Right renal pelvis (tissue), 4 donors: ENCODE results near the gene ODAD2. TPM values are rescaled to one million over a fixed set of nuclear protein-coding genes. Genes with fewer than 3 reads are reported as not detected.
"Not testable (repeated sequence)": the region's sequence is repeated elsewhere in the genome, so short reads cannot be mapped to it uniquely, and the experiment has no call there.

Experiments used
- DNase-seq, 4 donors: peaks; one replicate each; pipeline ENCODE4 v3.0.0-alpha.2; 2013; ENCODE audit warnings: low read depth in 4 of 4, low spot score in 3 of 4, missing footprints in 1 of 4
- polyA plus RNA-seq, 4 donors: library from polyadenylated mRNA; unstranded; fragments of 120-200 nt; gene quantifications; one replicate each; pipeline ENCODE4 v1.2.1, GENCODE V29; 2013; ENCODE audit not compliant: insufficient read length in 4 of 4

Gene ODAD2
- polyA plus RNA-seq, 4 donors = 0.91 to 1.8 (median 1.4) TPM

DNA sequence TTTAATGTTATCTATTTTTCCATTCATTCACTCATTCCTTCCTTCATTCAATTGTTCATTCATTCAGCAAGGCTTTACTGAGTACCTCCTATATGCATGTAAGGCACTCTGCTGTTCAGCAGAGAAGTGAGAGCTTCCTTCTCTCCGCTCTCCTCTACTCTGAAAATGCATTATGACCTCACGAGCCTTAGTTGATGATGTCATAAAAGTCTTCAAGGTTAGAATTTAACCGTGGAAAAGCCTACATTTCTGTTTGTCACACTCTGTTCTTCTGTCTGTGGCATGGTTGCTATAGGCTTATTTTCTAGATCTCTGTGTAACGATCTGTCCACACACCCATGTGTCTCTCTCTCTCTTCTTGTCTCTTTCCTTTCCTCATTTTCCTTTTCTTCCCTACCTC is 17.1 kb downstream of the ODAD2 start:
- DNase-seq = no peak

DNA sequence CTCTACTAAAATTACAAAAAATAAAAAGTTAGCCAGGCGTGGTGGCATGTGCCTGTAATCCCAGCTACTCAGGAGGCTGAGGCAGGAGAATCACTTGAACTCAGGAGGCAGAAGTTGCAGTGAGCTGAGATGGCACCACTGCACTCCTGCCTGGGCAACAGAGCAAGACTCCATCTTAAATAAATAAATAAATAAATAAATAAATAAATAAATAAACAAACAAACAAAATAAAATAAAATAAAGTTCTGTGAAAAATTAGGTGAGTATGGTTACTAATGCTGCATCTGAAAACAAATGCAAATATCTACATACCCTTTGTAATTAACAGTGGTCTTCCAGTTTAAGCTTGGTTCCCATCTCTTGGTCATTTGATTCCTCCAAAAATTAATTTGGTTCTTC is 28.1 kb downstream of the ODAD2 start:
- DNase-seq = not testable (repeated sequence)

DNA sequence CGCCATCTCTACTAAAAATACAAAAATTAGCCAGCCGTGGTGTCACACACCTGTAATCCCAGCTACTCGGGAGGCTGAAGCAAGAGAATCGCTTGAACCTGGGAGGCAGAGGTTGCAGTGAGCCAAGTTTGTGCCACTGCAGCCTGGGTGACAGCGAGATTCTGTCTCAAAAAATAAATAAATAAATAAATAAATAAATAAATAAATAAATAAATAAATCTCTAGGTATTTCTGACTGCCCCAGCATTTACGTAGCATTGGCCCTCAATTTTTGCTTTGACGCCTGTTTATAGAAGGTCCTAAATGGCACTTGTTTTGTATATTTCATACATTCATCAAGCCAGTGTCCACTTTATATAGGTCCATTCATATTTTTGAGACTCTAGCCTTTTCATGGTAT is 28.9 kb downstream of the ODAD2 start:
- not testable (repeated sequence) for DNase-seq

DNA sequence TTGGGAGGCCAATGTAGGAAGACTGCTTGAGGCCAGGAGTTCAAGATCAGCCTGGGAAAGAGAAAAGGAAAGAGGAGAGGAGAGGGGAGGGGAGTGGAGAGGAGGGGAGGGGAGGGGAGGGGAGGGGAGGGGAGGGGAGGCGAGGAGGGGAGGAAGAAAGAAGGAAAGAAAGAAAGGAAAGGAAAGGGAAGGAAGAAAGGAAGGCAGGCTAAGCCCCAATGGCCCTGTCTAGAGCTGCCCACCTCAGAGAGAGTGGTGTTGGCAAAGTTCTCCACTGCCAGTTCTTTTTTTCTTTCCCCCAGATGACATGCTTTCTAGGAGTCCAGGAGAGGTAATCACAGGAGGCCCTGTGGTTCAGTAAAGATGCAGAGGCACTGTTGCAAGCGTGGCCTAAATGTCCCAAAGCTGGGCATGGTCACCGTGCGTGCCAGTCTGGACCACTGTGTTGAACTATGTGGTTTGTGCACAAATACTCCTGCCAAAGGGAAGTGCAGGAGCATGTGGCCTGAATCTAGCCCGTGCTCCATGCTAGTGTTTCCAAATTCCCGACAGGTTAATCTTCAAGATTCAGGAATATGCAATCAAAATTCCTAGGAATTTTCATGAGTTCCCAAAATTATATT is 39.7 kb downstream of the ODAD2 start:
- no peak for DNase-seq

DNA sequence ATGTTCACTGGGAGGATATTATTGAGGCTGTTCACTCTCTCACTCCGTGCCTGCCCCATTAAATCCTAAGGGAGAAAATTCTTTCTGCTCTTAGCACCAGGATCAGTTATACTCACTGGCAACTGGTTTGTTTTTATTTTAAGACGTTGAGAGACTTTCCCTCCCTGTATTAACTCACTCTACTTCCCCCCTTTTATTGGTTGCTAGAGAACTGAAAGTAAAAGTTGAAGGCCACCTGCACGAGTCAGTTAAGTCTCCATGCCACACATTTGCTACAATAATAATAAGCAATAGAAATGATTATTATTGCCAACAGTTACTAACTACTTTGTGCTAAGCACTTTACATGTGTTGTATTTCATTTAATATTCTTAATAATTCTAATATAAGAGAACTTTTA is 40.5 kb downstream of the ODAD2 start:
- DNase-seq = not testable (repeated sequence)

DNA sequence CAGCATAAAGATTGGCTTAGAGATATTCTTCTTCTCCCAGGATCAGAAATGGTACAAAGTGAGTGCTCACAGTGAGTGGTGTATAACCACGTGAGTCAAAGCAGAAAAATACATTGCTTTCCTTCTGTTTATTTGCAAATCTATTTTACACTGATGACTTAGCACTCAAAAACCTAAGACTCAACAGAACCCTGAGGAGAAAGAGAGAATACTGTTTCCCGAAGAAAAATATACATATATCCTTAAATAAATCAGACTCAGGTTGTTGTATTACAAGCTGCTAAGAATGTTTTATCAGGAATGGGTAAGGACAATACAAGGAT is 48.7 kb downstream of the ODAD2 start:
- no peak for DNase-seq

DNA sequence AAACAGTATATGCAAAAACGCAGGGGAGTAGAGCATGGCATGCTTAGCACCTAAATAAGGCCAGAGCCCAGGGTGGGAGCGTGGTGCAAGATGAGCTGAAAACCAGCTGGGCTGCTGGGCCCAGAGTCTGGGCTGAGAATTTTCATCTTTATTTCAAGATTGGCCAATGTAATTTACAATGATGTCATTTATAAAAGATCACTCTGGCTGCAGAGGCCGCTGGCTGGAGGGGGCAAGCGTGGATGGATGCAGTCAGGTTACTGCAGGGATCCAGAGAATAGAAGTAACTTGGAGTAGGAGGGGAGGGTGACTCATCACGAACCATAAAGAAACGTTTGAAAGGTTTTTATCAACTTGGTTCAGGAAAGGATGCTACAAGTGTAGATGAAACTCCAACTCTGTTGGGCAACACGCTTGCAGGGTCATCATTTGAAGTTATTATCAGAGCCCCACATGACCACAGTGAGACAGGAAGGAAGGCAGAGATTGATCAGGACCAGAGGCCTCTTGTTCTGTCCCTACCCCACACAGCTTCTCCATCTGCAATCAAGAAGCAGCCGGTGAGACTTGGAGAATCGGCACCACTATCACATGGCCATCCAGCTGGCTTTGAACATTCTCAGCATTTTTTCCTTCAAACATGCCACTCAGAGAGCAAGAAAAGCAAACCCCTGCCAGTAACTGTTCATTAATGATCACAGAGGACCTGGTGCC is 49.2 kb downstream of the ODAD2 start:
- no peak for DNase-seq

DNA sequence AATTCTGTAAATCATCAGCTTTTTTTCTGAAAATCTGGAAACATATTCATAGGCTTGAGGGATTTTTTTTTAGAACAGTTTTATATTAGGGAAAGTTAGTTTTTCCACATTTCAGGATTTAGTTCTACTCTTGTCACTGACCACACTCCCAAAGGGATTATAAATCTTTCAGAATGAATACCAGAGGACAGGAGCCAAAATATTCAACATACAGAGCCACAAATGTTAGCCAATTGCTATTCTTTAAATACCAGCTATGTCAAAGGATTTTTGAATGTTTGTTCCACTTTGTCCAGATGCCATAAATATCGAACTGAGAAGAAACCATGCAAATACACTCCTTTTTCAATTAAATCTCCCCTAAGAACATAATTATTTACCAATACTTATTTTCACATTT is 50.7 kb downstream of the ODAD2 start:
- no peak for DNase-seq

DNA sequence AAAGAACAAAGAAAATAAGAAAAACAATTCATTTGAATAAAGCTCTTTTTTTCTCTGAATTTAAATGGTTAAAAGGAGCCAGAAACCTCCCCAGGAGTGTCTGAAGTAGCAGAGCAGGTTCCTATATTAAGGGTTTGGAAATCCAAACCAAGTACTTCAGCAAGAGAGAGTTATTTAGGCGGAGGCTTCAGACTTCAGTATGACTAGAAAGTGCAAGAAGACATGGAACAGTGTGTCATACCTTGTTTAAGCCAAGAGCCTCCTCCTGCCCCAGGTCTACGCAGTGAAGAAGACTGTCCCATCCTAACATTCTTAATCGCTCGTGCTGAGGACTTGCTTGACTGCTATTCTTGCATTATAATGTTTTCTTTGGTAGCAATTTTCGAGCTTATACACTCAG is 51.3 kb downstream of the ODAD2 start:
- no peak for DNase-seq

DNA sequence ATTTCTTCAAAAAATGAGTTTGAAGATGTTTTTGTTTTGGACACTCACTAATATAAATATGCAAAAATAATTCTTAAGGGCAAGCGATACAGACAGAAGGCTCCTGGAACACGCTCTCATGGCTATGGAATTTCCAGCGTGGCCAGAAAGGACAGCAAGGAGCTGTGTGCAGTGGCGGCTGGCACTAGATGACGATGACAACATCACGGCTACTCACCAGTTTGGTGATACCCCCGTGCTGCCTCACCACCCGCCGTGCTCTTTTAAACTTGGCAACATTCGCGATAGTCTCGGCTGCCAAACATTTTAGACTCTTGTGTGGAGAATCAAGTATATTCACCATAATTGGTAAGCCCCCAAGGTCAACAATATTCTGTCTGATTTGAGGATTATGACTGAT is 54.9 kb downstream of the ODAD2 start:
- DNase-seq = no peak

DNA sequence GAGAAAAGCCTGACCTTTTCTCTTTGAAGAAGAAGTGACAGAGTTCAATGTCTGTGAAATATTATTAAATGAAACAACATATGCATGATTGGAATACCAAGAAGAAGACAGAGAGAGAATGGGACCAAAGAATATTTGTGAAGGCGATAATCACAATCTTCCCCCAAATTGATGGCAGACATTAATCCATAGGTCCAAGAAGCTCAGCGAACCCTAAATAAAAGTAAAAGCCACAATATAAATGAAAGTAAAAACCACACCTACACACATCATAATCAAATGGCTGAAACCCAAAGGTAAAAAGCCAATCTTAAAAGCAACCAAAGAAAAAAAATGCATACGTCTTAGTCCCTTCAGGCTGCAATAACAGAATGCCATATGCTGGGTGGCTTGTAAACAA is 84.0 kb downstream of the ODAD2 start:
- no peak for DNase-seq

DNA sequence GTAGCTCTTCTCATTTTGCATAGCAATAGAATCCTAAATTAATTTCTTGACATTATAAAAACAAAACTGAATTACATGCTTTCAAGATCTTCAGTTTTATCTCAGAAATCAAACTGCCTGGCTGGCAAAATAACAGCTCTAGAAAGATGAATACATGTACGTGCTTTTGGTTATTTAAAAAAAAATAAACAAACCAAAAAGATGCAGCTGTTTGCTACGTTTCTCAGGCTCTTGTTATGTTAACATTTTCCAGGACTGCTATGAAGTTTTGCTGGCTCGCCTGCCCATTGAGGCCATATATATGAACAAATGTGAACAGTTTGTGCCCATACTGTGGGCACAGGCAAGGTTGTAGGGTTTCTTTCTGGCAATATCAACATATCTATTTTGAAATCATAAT is 86.6 kb downstream of the ODAD2 start:
- DNase-seq = no peak

DNA sequence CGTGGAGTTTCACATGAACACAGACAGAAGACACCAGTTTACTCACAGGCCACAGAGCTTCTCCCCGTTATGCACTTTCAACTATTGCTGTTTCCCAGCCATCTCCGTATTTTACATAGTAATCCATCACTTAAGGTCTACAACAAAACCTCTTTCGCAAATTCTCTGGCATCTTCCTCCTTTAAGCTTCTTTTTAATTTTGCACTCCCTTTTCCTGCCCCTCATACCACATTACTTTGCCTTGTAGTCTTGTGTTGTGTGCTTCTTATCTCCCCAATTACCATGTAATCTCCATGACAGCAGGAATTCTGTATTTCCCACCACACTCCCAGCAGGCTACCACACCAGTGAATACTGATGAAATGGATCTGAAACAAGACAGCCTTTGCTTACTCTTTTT is 87.3 kb downstream of the ODAD2 start:
- DNase-seq = no peak

DNA sequence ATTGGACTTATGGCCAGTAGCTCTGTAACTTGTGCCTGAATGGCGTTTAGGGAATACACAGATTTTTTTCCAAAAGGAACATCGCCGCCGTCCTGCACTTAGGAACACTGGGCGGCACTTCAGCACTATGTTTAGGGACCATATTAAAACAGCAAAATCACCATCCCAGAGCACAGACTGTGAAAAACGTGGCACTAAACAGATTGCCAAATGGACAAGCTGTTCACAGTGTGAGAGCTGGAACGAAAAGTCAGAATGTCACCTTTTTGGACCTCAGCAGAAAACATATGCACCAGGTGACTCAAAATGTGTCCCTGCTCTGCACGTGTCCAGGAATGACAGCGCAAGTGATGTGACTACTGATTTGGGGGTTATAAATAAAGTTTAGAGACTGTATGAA is 87.9 kb downstream of the ODAD2 start:
- DNase-seq = no peak

DNA sequence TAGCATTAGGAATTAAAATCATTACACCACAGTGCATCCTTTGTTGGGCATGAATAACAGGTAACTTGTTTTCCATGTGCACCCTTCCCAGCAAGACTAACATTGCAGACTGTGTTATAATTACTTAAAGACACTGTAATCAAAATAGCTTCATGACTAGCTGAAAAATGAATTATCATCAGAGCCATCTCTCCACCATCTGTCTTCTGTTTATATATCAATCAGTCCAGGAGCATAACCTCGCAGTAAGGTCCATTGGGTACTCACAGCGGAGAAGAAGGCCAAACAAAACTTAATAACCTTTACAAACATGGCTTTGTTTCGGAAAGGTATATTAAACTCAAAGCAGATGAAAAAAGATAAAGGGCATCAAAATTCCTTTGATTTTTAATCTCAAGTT is 90.6 kb downstream of the ODAD2 start:
- DNase-seq = no peak

DNA sequence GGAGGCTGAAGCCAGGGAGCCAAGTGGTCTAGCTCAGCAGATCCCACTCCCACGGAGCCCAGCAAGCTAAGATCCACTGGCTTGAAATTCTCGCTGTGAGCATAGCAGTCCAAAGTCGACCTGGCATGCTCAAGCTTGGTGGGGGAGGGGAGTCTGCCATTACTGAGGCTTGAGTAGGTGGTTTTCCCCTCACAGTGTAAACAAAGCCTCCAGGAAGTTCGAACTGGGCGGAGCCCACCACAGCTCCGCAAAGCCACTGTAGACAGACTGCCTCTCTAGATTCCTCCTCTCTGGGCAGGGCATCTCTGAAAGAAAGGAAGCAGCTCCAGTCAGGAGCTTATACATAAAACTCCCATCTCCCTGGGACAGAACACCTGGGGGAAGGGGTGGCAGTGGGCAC is 99.4 kb downstream of the ODAD2 start:
- DNase-seq = not testable (repeated sequence)

DNA sequence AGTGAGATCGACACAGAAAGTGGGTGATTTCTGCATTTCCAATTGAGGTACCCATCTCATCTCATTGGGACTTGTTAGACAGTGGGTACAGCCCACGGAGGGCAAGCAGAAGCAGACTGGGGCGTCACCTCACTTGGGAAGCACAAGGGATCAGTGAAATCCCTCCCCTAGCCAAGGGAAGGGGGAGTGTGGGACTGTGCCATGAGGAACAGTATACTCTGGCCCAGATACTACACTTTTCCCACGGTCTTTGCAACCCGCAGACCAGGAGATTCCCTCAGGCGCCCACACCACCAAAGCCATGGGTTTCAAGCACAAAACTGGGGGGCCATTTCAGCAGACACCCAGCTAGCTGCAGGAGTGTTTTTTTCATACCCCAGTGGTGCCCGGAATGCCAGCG is 99.8 kb downstream of the ODAD2 start:
- DNase-seq = no peak

DNA sequence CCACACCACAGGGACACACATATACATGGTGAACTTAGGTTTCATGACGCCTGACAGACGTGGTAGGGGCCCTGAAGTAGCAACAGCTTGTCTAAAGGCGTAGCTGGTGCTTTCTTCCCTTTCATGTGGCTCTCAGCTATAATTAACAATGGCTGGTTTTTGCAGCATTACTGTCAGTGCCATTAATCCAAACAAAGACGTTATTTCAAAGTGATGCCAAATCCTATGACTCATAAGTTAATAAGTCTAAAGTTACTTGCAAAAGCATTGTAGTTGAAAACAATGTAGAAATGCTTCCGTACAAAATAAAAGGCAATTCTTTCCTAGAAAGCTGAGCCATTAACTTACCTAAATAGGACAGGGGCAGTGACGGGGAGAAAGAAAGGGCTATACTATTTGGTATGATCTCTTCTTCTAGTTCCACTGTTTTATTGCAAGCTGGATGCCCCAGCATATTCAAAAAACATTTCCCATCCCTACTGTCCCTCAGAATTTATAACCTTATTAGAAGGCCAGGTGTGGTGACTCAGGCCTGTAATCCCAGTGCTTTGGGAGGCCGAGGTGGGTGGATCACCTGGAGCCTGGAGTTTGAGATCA is 105.4 kb downstream of the ODAD2 start:
- DNase-seq = no peak

DNA sequence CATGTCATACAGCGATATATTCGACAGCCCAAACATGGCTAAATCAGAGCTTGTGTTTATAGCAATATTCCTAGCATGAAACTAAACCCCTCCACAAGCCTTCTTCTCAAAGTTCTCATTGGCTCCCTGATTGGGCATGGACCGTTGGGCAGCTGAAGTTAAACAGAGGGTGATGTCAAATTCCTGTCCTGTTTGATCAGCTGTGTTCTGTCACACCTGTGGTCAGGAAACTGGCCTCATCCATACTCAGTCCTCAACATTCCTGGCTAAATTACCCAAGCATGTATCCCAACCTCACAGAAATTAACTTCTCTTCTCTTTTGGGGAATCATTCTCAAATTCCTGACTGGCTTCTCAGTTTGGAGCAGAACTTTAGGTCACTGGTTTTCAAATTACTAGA is 107.9 kb downstream of the ODAD2 start:
- DNase-seq = no peak

DNA sequence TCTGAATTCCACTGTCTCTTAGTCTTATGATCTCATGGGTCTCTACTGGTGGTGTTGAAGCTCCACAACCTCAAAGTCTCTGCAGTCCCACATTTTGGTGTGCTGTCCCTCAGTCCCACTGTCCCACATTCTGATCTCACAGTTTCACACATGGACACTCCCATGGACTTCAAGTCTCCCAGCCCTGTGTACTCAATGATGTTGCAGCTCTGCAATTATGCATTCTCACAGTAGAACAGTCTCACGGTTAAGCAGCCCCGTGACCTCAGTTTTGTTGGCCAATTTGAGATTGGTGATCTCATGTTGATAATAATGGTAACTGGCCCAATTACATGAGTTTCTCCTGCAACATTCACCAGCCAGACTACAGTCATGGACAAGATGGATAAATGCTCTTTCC is 109.4 kb downstream of the ODAD2 start:
- DNase-seq = no peak

DNA sequence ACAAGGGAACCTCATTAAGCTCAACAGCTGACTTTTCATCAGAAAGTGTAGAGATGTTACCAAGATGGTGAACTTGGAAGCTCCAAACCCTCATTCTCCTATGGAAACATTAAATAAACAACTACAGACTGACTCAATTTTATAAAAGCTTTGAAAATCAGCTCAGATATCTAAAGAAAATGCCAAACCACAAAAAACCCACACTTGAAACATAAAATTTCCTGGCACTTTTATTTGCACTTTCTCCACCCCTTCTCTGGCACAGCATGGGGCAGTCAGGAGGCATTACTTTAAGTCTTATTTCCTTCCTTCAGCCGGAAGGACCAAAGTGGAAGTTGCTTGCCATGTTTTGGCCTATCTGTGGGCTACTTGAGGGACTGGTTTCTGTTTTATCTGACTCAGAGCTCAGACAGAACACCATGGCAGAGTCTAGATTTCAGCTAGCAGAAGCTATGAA is 114.7 kb downstream of the ODAD2 start:
- DNase-seq = no peak

DNA sequence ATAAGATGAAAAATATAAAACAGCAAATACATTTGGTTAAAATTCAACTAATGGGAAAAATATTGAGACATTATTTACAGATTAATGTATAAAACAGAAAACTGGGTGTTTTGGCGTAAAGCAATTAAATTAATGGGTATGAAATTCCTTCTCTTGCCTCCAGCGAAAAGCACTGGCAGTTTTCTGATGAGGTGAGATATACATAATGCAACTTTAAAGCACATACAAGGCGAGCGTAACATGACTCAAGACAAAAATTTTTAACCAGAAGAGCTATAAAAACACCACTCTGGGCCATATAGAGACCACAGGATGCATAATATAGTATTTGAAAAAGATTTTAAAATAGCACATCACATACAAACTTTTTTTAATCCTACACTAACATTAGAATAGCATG is 120.6 kb downstream of the ODAD2 start:
- DNase-seq = no peak
